Panc1 (cell line): ENCODE data around the gene MGAT5B.

Experiments
- POLR2AphosphoS5 ChIP-seq: IDR thresholded peaks from 2 replicates; pipeline ENCODE4 v1.6.1; 2012; ENCODE audit warnings: mild to moderate bottlenecking, low read depth, low read length, moderate library complexity
- REST ChIP-seq, 2 experiments: IDR thresholded peaks; 2 replicates each; pipeline ENCODE4 v1.6.1; 2011 to 2012; ENCODE audit warnings: low read depth in 2 of 2, control low read depth in 1 of 2, low read length in 1 of 2, mild to moderate bottlenecking in 1 of 2, moderate library complexity in 1 of 2; ENCODE audit not compliant: insufficient read depth in 1 of 2
- TF ChIP-seq, protein P1 (sequence below): fragments of 450-650 bp; IDR thresholded peaks from 2 replicates; pipeline ENCODE4 v1.5.1; 2017; ENCODE audit warnings: mild to moderate bottlenecking

- TF ChIP-seq, protein P1, sequence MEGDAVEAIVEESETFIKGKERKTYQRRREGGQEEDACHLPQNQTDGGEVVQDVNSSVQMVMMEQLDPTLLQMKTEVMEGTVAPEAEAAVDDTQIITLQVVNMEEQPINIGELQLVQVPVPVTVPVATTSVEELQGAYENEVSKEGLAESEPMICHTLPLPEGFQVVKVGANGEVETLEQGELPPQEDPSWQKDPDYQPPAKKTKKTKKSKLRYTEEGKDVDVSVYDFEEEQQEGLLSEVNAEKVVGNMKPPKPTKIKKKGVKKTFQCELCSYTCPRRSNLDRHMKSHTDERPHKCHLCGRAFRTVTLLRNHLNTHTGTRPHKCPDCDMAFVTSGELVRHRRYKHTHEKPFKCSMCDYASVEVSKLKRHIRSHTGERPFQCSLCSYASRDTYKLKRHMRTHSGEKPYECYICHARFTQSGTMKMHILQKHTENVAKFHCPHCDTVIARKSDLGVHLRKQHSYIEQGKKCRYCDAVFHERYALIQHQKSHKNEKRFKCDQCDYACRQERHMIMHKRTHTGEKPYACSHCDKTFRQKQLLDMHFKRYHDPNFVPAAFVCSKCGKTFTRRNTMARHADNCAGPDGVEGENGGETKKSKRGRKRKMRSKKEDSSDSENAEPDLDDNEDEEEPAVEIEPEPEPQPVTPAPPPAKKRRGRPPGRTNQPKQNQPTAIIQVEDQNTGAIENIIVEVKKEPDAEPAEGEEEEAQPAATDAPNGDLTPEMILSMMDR: no peak
- TF ChIP-seq REST (IDR thresholded peaks at IDR 0.05; ENCODE audit: insufficient read depth in 1 of 2, low read depth in 2 of 2, low read length in 1 of 2) (no peak), POLR2AphosphoS5 (no peak)
These were observed 1.2 kb upstream of the MGAT5B start for GRCh38 chr17:76866774-76867577.
